Stimulated activated memory B cell treated with anti-CD40 and anti-IgM and Interleukin-4, amounts not matched to agents 10 μg/mL and 1 μg/mL and 100 μg/mL, for 72 hours (primary cell): ENCODE measurements around the gene ME1.
"Not testable (repeated sequence)": the region's sequence is repeated elsewhere in the genome, so short reads cannot be mapped to it uniquely, and the experiment has no call there.

ENCODE experiments used
- ATAC-seq: fragments of 150-1000 bp; cut with Tn5 transposase; 2 replicates; pipeline ENCODE4 v1.10.0; 2021
- H3K27ac Mint-ChIP-seq: one replicate; pipeline ENCODE4 v1.8.0; 2022; ENCODE audit warnings: mild to moderate bottlenecking, mixed read lengths
- H3K27me3 Mint-ChIP-seq: one replicate; pipeline ENCODE4 v1.8.0; 2022; ENCODE audit warnings: mixed read lengths
- H3K36me3 Mint-ChIP-seq: one replicate; pipeline ENCODE4 v1.8.0; 2022; ENCODE audit warnings: mixed read lengths
- H3K4me1 Mint-ChIP-seq: one replicate; pipeline ENCODE4 v1.8.0; 2022; ENCODE audit warnings: mixed read lengths
- H3K4me3 Mint-ChIP-seq: one replicate; pipeline ENCODE4 v1.8.0; 2022; ENCODE audit warnings: mild to moderate bottlenecking, moderate library complexity, mixed read lengths
- H3K9me3 Mint-ChIP-seq: one replicate; pipeline ENCODE4 v1.8.0; 2022; ENCODE audit warnings: mixed read lengths

ME1 gene

DNA sequence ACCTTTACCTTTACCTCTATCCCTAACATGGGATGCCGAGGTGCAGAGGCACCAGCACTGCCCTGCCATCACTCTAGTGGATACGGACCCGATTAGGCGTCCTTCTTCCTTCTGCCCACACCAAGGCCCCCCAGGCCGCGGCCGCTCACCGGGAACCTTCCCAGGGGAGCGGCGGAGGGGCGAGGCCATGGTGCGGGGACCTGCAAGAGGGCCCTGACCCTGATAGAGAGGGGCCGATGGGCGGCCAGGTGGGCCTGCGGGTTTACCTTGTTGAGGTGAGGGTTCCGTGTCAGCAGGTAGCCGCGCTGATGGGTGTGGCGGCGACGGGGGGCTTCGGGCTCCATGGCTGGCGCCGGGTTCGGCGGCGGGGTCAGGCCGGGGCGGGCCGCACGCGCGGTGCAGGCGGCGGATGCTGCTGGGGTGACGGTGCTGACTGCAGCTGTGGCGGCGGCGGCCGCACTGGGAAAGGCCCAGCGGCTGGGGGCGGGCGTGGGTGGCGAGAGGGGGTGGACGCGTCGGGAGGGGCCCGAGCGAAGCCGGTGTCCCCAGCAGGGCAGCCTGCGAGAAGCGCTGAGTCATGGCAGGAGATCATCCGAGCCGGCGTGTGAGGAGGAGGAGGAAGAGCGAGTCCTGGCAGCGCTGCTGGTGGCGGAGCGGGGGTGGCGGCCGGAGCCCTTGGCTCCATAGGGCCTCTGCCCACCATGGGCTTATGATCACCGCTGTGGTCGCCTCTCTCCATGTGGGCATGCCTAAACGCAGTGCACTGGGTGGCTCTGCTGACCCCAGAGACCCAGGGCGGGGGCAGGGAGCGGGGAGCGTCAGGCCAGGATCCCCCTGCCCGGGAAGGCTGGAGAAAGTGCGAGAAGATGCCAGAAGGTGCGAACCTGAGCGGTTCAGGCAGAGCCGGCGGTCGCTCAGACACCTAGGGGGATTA lies at the start of gene ME1:
Gene ME1, minus strand, starts transcription at position 441 of the 934 bp plus-strand sequence. Its CDS starts 97 bp downstream, at position 344.
- no peak within 1 kb of the TSS for H3K27ac Mint-ChIP-seq
- H3K4me1 Mint-ChIP-seq: no peaks in the 10 kb centered on the region
- H3K4me3 Mint-ChIP-seq: no peak within 1 kb of the TSS
- peaks cover 22% of the 10 kb centered on the region for H3K27me3 Mint-ChIP-seq
- H3K36me3 Mint-ChIP-seq: no peaks in the 10 kb centered on the region
- H3K9me3 Mint-ChIP-seq: no peaks in the 10 kb centered on the region
- ATAC-seq: peak; percentile 65

DNA sequence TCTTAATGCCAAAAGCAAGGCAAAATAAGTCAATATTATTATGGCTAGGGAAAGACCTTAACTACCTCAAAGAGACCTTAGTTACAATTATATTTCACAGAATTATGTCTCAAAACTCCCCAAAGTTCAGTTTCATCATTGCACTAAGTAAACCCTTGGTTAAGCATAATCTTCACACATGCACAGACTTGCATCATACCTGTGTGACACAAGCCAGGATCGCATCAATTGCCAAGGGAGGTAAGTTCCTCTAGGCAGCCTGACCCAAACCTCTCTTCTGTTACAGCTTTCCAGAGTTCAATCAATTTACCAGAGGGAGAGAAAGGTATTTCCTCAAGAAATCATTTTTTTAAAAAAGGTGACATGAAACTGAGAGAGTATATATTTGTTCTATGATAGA lies 49.6 kb upstream of the ME1 start:
- Mint-ChIP-seq H3K9me3 (no peaks in the 10 kb centered on the region), H3K36me3 (no peaks in the 10 kb centered on the region), H3K27me3 (no peaks in the 10 kb centered on the region), H3K4me3 (no peak overlapping the region), H3K27ac (no peak overlapping the region), H3K4me1 (no peaks in the 10 kb centered on the region)
- ATAC-seq: no peak

GRCh38 chr6:83479389-83479788 lies 48.5 kb upstream of the ME1 start:
- H3K4me3 Mint-ChIP-seq: no peak overlapping the region
- H3K36me3 Mint-ChIP-seq: no peaks in the 10 kb centered on the region
- ATAC-seq: no peak
- no peak overlapping the region for H3K27ac Mint-ChIP-seq
- H3K27me3 Mint-ChIP-seq: no peaks in the 10 kb centered on the region
- H3K4me1 Mint-ChIP-seq: no peaks in the 10 kb centered on the region
- no peaks in the 10 kb centered on the region for H3K9me3 Mint-ChIP-seq

DNA sequence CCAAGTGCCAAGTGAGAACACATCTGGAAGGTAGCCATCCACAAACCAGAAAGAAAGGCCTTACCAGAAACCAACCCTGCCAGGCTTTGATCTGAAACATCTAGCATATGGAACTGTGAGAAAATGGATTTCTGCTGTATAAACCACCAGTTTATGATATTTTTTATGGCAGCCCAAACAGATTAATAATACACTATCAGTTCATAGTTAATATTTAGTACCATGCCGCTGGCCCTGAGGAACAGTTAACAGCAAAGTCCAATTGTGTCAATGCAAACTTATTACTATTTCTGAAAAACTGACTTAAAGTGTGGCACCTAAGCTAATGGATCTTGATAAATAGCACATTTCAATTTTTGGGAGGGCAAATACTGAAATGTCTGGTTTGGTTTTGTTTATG lies 46.1 kb upstream of the ME1 start:
- H3K4me3 Mint-ChIP-seq: no peak overlapping the region
- H3K27ac Mint-ChIP-seq: no peak overlapping the region
- no peaks in the 10 kb centered on the region for H3K9me3 Mint-ChIP-seq
- H3K4me1 Mint-ChIP-seq: no peaks in the 10 kb centered on the region
- no peak for ATAC-seq
- H3K27me3 Mint-ChIP-seq: no peaks in the 10 kb centered on the region
- H3K36me3 Mint-ChIP-seq: no peaks in the 10 kb centered on the region

GRCh38 chr6:83474309-83474708 lies 43.5 kb upstream of the ME1 start:
- H3K4me1 Mint-ChIP-seq: no peaks in the 10 kb centered on the region
- no peaks in the 10 kb centered on the region for H3K9me3 Mint-ChIP-seq
- ATAC-seq: no peak
- H3K27ac Mint-ChIP-seq: no peak overlapping the region
- H3K4me3 Mint-ChIP-seq: no peak overlapping the region
- no peaks in the 10 kb centered on the region for H3K36me3 Mint-ChIP-seq
- no peaks in the 10 kb centered on the region for H3K27me3 Mint-ChIP-seq

DNA sequence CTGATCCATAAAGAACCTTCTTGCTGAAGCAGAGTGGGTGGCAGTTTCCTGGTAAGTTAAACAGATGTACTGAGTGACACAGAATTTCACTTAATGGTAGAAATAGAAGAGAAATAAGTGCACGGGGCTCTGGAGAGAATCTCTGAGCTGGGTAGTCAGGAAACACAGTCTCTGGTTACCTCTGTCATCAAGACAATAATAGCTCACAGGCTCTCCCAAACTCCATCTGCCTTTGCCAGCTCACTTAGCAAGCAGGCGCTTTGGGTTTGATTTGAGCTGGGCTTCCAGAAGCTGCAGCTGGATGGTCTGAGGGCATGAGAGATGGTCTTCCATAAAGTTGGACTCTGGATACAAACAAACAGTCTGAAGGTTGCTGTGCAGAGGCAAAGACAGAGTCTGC lies 41.9 kb upstream of the ME1 start:
- Mint-ChIP-seq H3K4me3 (no peak overlapping the region), H3K27me3 (no peaks in the 10 kb centered on the region), H3K4me1 (no peaks in the 10 kb centered on the region), H3K36me3 (no peaks in the 10 kb centered on the region), H3K27ac (no peak overlapping the region), H3K9me3 (no peaks in the 10 kb centered on the region)
- ATAC-seq: no peak

DNA sequence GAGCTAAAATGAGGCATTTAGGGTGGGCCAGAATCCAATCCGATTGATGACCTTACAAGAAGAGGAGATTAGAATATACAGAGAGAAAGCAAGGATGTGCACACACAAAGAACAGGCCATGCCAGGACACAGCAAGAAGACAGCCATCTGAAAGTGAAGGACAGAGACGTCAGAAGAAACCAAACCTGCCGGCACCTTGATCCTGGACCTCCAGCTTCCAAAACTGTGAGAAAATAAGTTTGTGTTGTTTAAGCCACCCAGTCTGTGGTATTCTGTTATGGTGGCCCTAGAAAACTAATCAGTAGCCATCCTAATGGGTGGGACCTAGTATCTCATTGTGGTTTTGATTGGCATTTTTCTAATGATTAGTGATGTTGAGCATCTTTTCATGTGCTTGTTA lies 39.7 kb upstream of the ME1 start:
- no peaks in the 10 kb centered on the region for H3K9me3 Mint-ChIP-seq

DNA sequence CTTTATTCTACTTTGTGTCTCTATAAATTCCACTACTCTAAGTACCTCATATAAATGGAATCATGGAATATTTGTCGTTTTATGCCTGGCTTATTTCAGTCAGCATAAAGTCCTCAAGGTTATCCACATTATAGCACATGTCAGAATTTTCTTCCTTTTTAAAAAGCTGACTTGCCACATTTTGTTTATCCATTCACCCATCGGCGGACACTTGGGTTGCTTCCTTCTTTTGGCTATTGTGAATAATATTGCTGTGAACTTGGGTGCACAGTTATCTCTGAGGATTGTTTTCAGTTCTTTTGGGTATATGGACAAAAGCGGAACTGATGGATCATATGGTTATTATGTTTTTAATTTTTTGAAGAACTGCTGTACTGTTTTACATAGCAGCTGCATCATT lies 39.1 kb upstream of the ME1 start:
- no peaks in the 10 kb centered on the region for H3K27me3 Mint-ChIP-seq
- no peak for ATAC-seq
- H3K4me1 Mint-ChIP-seq: no peaks in the 10 kb centered on the region
- no peaks in the 10 kb centered on the region for H3K36me3 Mint-ChIP-seq
- H3K9me3 Mint-ChIP-seq: no peaks in the 10 kb centered on the region
- no peak overlapping the region for H3K27ac Mint-ChIP-seq
- no peak overlapping the region for H3K4me3 Mint-ChIP-seq

More for the DNA sequence above, 39.7 kb upstream of the ME1 start:
- no peak overlapping the region for H3K4me3 Mint-ChIP-seq
- H3K36me3 Mint-ChIP-seq: no peaks in the 10 kb centered on the region
- H3K27ac Mint-ChIP-seq: no peak overlapping the region
- no peak for ATAC-seq
- H3K27me3 Mint-ChIP-seq: no peaks in the 10 kb centered on the region
- H3K4me1 Mint-ChIP-seq: no peaks in the 10 kb centered on the region

DNA sequence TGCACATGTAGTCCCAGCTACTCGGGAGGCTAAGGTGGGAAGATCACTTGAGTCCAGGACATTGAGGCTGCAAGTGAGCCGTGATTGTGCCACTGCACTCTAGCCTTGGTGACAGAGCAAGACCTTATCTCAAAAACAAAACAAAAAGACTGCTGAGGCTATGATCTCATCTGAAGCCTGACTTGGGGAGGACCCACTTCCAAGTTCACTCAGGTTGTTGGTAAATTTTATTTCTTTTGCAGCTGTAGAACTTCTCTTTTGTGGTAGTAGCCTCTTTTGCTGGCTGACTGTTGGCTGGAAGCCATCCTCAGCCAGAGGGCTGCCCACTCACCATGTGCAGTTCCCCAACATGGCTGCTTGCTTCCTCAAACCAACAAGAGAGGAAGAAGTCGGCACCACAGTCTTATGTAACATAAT lies 36.8 kb upstream of the ME1 start:
- no peaks in the 10 kb centered on the region for H3K36me3 Mint-ChIP-seq
- no peaks in the 10 kb centered on the region for H3K4me1 Mint-ChIP-seq
- no peaks in the 10 kb centered on the region for H3K9me3 Mint-ChIP-seq
- no peak for ATAC-seq
- no peaks in the 10 kb centered on the region for H3K27me3 Mint-ChIP-seq
- H3K27ac Mint-ChIP-seq: no peak overlapping the region
- H3K4me3 Mint-ChIP-seq: no peak overlapping the region

DNA sequence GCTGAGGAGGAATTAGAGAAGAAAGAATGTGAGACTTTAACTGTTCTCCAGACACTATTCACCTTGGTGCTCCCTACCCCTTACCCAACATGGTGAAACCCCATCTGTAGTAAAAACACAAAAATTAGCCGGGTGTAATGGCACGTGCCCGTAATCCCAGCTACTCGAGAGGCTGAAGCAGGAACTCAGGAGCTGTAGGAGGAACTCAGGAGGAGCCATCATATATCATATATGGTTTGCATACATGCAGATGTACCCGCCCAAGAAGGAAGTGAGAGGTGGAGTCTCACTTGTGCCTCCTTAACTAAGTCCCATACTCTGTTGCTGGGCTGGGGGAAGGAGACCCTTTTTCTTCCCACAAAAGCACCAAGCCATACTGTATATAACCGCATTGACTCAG lies 35.5 kb upstream of the ME1 start:
- ATAC-seq: no peak
- H3K36me3 Mint-ChIP-seq: no peaks in the 10 kb centered on the region
- no peak overlapping the region for H3K27ac Mint-ChIP-seq
- H3K4me3 Mint-ChIP-seq: no peak overlapping the region
- no peaks in the 10 kb centered on the region for H3K27me3 Mint-ChIP-seq
- no peaks in the 10 kb centered on the region for H3K4me1 Mint-ChIP-seq
- no peaks in the 10 kb centered on the region for H3K9me3 Mint-ChIP-seq

DNA sequence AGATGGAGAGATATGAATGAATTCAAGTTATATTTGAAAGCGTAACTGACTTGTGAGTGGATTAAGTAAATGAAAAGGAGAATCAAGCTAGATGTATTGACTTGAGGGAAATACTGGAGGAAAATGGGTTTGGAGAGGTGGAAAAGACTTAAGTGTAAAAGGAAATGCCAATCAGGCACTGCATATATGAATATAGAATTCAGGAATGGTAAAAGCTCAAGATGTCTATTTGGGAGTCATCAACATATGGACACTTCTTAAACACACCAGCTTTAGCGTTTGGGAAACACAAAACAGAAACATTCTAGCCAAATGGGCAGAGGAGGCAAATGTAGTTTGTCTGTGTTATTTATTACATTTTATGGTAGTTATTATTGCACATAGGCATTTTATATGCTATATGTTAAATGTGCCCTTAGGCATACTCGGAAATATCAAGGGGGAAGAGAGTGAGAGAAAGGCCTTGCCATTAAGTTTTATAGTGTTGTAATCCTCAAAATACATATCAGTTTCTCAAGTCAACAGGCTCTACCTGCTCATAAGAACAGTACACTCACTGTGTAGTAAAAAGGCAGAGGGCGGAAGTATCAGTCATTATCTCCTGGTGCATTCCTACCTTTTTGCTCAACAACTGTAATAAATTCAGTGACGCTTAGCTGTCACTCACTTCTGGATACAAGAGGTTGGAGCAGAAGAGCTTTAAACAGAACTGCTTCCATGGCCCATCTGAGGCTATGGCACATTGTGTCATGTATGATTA lies 33.7 kb upstream of the ME1 start:
- no peak for ATAC-seq

DNA sequence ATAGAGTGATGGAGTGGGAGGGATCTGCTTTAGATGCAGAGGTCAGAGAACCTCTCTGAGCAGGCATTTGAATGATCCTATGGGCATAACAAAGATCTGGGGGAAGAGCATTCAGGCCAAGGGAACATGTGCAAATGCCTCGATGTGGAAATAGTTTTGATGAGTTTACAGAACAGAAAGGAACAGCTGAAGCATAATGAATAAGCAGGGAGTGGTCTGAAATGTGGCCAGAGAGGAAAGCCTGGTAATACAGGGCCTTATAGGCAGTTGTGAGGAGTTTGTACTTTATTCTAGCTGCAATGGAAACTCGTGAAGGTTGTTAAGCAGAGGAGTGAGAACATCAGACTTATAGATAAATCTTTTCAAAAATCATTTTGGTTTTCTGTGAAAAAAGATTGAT lies 33.0 kb upstream of the ME1 start:
- no peak for ATAC-seq
- H3K9me3 Mint-ChIP-seq: no peaks in the 10 kb centered on the region
- no peak overlapping the region for H3K4me3 Mint-ChIP-seq
- H3K36me3 Mint-ChIP-seq: no peaks in the 10 kb centered on the region
- H3K27ac Mint-ChIP-seq: no peak overlapping the region
- H3K27me3 Mint-ChIP-seq: no peaks in the 10 kb centered on the region
- no peaks in the 10 kb centered on the region for H3K4me1 Mint-ChIP-seq

More for the DNA sequence above, 33.7 kb upstream of the ME1 start:
- H3K4me3 Mint-ChIP-seq: no peak overlapping the region
- H3K4me1 Mint-ChIP-seq: no peaks in the 10 kb centered on the region
- H3K9me3 Mint-ChIP-seq: no peaks in the 10 kb centered on the region
- no peak overlapping the region for H3K27ac Mint-ChIP-seq
- H3K27me3 Mint-ChIP-seq: no peaks in the 10 kb centered on the region
- no peaks in the 10 kb centered on the region for H3K36me3 Mint-ChIP-seq

- Mint-ChIP-seq H3K4me1 (no peaks in the 10 kb centered on the region), H3K4me3 (no peak overlapping the region), H3K36me3 (no peaks in the 10 kb centered on the region), H3K9me3 (no peaks in the 10 kb centered on the region), H3K27ac (no peak overlapping the region), H3K27me3 (no peaks in the 10 kb centered on the region)
- ATAC-seq: no peak
Observed at GRCh38 chr6:83462524-83462923, 31.7 kb upstream of the ME1 start.

DNA sequence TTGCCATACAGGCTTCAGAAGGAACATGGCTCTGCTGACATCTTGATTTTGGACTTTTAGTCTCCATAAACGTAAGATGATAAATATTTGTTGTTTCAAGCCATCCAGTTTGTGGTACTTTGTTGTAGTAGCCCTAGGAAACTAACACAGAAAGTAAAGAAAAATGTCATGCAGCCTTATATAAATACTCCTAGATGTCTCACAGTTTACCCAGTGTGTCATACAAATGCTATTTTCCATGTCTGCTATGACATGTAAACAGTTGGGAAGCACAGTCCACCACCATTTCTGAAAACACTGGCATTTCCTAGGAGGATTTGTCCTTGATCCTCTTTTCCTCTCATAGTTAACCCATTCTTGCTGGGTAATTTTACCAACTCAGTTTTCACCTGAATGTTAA lies 30.6 kb upstream of the ME1 start:
- H3K27ac Mint-ChIP-seq: no peak overlapping the region
- no peak overlapping the region for H3K4me3 Mint-ChIP-seq
- H3K9me3 Mint-ChIP-seq: no peaks in the 10 kb centered on the region
- no peak for ATAC-seq
- H3K4me1 Mint-ChIP-seq: no peaks in the 10 kb centered on the region
- H3K36me3 Mint-ChIP-seq: no peaks in the 10 kb centered on the region
- H3K27me3 Mint-ChIP-seq: no peaks in the 10 kb centered on the region

DNA sequence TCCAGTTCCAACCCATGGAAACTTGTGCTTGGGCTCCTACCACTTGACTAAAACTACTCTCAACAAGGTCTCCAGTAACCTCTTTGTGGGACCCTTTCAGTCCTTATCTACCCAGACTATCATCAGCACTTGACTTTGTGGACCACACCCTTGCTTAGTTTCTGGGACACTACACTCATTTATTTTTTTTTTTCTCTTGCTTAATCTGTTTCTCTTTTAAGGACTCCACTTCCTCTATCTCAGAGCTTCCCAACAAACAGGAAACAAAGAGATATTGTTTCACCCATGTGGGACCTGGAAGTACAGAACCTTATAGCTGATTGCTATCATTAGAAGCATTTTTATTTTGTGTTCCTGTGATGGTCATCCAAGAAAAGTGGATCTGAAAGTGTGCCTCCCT lies 28.8 kb upstream of the ME1 start:
- Mint-ChIP-seq H3K9me3 (no peaks in the 10 kb centered on the region), H3K27ac (no peak overlapping the region), H3K4me3 (no peak overlapping the region), H3K27me3 (peaks cover 8% of the 10 kb centered on the region), H3K36me3 (no peaks in the 10 kb centered on the region), H3K4me1 (no peaks in the 10 kb centered on the region)
- no peak for ATAC-seq

GRCh38 chr6:83450015-83450414 lies 19.2 kb upstream of the ME1 start:
- H3K27me3 Mint-ChIP-seq, ATAC-seq, H3K4me3 Mint-ChIP-seq: not testable (repeated sequence)

More at GRCh38 chr6:83450015-83450414, 19.2 kb upstream of the ME1 start:
- not testable (repeated sequence) for H3K36me3 Mint-ChIP-seq, H3K27ac Mint-ChIP-seq, H3K4me1 Mint-ChIP-seq, H3K9me3 Mint-ChIP-seq
